Liver (tissue), 9 donors: ENCODE measurements around the gene MIXL1. TPM values are rescaled to one million over a fixed set of nuclear protein-coding genes. Genes with fewer than 3 reads are reported as not detected.

Experiments
- DNase-seq: peaks from one replicate; pipeline ENCODE4 v3.0.0-alpha.2; 2017; ENCODE audit warnings: low spot score
- H3K27ac ChIP-seq, 2 donors: one replicate each; pipeline ENCODE4 v1.7.0; 2013; ENCODE audit warnings: inconsistent platforms in 2 of 2, low read length in 2 of 2, control low read depth in 1 of 2, low read depth in 1 of 2, mild to moderate bottlenecking in 1 of 2
- H3K27me3 ChIP-seq, 4 donors: one replicate each; pipeline versions ENCODE4 v1.6.1 to v1.7.0; 2013; ENCODE audit warnings: low read length in 3 of 4, inconsistent platforms in 1 of 4, mild to moderate bottlenecking in 1 of 4, moderate library complexity in 1 of 4; ENCODE audit not compliant: control insufficient read depth in 4 of 4, insufficient read depth in 4 of 4
- H3K36me3 ChIP-seq, 4 donors: one replicate each; pipeline versions ENCODE4 v1.6.1 to v1.7.0; 2013; ENCODE audit warnings: low read length in 3 of 4, mild to moderate bottlenecking in 3 of 4, low read depth in 1 of 4, moderate library complexity in 1 of 4; ENCODE audit not compliant: control insufficient read depth in 4 of 4, insufficient read depth in 3 of 4
- H3K4me1 ChIP-seq, 4 donors: one replicate each; pipeline versions ENCODE4 v1.6.1 to v1.7.0; 2013; ENCODE audit warnings: low read length in 3 of 4, mild to moderate bottlenecking in 3 of 4, moderate library complexity in 1 of 4; ENCODE audit not compliant: control insufficient read depth in 4 of 4, insufficient read depth in 4 of 4
- H3K4me3 ChIP-seq, 3 donors: one replicate each; pipeline versions ENCODE4 v1.6.1 to v1.7.0; 2013; ENCODE audit warnings: low read length in 3 of 3, control low read depth in 1 of 3, low read depth in 1 of 3, mild to moderate bottlenecking in 1 of 3
- H3K9ac ChIP-seq, 2 donors: one replicate each; pipeline ENCODE4 v1.7.0; 2013; ENCODE audit warnings: low read length in 2 of 2, mild to moderate bottlenecking in 2 of 2, moderate library complexity in 2 of 2, control low read depth in 1 of 2, low read depth in 1 of 2
- H3K9me3 ChIP-seq, 4 donors: one replicate each; pipeline versions ENCODE4 v1.6.1 to v1.7.0; 2013; ENCODE audit warnings: low read length in 3 of 4; ENCODE audit not compliant: control insufficient read depth in 4 of 4
- EGR1 ChIP-seq, 2 donors: IDR thresholded peaks; 2 replicates each; pipeline ENCODE4 v1.6.1; 2016 to 2018; ENCODE audit warnings: antibody characterized with exemption in 2 of 2, low read depth in 2 of 2
- FOXA1 ChIP-seq: IDR thresholded peaks from 2 replicates; pipeline ENCODE4 v1.6.1; 2016; ENCODE audit warnings: antibody characterized with exemption
- FOXA2 ChIP-seq: IDR thresholded peaks from 2 replicates; pipeline ENCODE4 v1.6.1; 2016; ENCODE audit warnings: antibody characterized with exemption
- GABPA ChIP-seq, 2 donors: IDR thresholded peaks in 1 of 2; conservative IDR thresholded peaks in 1 of 2; 2 replicates each; pipeline ENCODE4 v1.6.1; 2016; ENCODE audit warnings: antibody characterized with exemption in 2 of 2, mild to moderate bottlenecking in 1 of 2, moderate library complexity in 1 of 2
- HNF4A ChIP-seq, 2 donors: conservative IDR thresholded peaks; 2 replicates each; pipeline ENCODE4 v1.6.1; 2016; ENCODE audit warnings: antibody characterized with exemption in 2 of 2, mild to moderate bottlenecking in 2 of 2
- HNF4G ChIP-seq: IDR thresholded peaks from 2 replicates; pipeline ENCODE4 v1.6.1; 2016; ENCODE audit warnings: antibody characterized with exemption
- JUND ChIP-seq, 2 donors: IDR thresholded peaks; 2 replicates each; pipeline ENCODE4 v1.6.1; 2016; ENCODE audit warnings: antibody characterized with exemption in 2 of 2
- NR2F2 ChIP-seq: IDR thresholded peaks from 2 replicates; pipeline ENCODE4 v1.6.1; 2016; ENCODE audit warnings: antibody characterized with exemption
- RAD21 ChIP-seq, 2 donors: IDR thresholded peaks; 2 replicates each; pipeline ENCODE4 v1.6.1; 2016; ENCODE audit warnings: antibody characterized with exemption in 2 of 2, mild to moderate bottlenecking in 2 of 2
- RXRA ChIP-seq, 2 donors: IDR thresholded peaks; 2 replicates each; pipeline ENCODE4 v1.6.1; 2017 to 2018; ENCODE audit warnings: antibody characterized with exemption in 2 of 2, mild to moderate bottlenecking in 1 of 2
- SP1 ChIP-seq: IDR thresholded peaks from 2 replicates; pipeline ENCODE4 v1.6.1; 2018; ENCODE audit warnings: antibody characterized with exemption, mild to moderate bottlenecking
- TAF1 ChIP-seq: conservative IDR thresholded peaks from 2 replicates; pipeline ENCODE4 v1.6.1; 2016; ENCODE audit warnings: antibody characterized with exemption, mild to moderate bottlenecking
- YY1 ChIP-seq: IDR thresholded peaks from 2 replicates; pipeline ENCODE4 v1.6.1; 2016; ENCODE audit warnings: antibody characterized with exemption, mild to moderate bottlenecking
- WGBS: extraction: QIAGEN DNeasy Blood & Tissue Kit; methylation state at CpG from one replicate; pipeline ENCODE4 v1.1.7; 2013; 5-methylcytosine and 5-hydroxymethylcytosine counted together
- polyA plus RNA-seq, 2 donors: library from polyadenylated mRNA; stranded (reverse) in 1 of 2; unstranded in 1 of 2; fragments of 200-250 nt in 1 of 2; fragments of >200 nt in 1 of 2; fragmentation: Nextera tagmentation in 1 of 2; extraction: Ambion mirVana in 1 of 2; gene quantifications; one replicate each; pipeline versions ENCODE4 v1.2.1 to v1.2.3, GENCODE V29; 2013 to 2015
- total RNA-seq, 2 donors: library from RNA; depleted of rRNA; stranded (reverse); fragments of >200 nt; gene quantifications; one replicate each; pipeline ENCODE4 v1.2.3, GENCODE V29; 2014
- TF ChIP-seq, protein P1 (sequence below): IDR thresholded peaks from 2 replicates; pipeline ENCODE4 v1.6.1; 2016; ENCODE audit warnings: antibody characterized with exemption
- TF ChIP-seq, protein P2 (sequence below): IDR thresholded peaks from 2 replicates; pipeline ENCODE4 v1.6.1; 2016; ENCODE audit warnings: antibody characterized with exemption, mild to moderate bottlenecking
- TF ChIP-seq, protein P3 (sequence below): IDR thresholded peaks from 2 replicates; pipeline ENCODE4 v1.6.1; 2016; ENCODE audit warnings: antibody characterized with exemption
- TF ChIP-seq, protein P4 (sequence below): fragments of 150-350 bp; IDR thresholded peaks from 2 replicates; pipeline ENCODE4 v1.5.1; 2017; ENCODE audit warnings: improper control_type of control experiment, low read depth, low read length; ENCODE audit not compliant: missing input control
- TF ChIP-seq, protein P5 (sequence below): IDR thresholded peaks from 2 replicates; pipeline ENCODE4 v1.6.1; 2016; ENCODE audit warnings: antibody characterized with exemption
- donor health status: healthy.
- donor health status: healthy.
- donor health status: healthy.
- donor health status: healthy.
- donor health status: healthy.

MIXL1 gene
- total and polyA plus RNA-seq, 4 donors: 0.05 TPM; not detected in 3

GRCh38 chr1:226226601-226227000 lies 3.1 kb downstream of the MIXL1 start:
- Histone ChIP-seq H3K9me3 (no peaks in the 10 kb centered on the region), H3K36me3 (no peaks in the 10 kb centered on the region), H3K27ac (no peak overlapping the region), H3K27me3 (peaks cover 0 to 7% (median 0%) of the 10 kb centered on the region in 4 donors), H3K9ac (no peak overlapping the region), H3K4me1 (peaks cover 0 to 8% (median 3%) of the 10 kb centered on the region in 4 donors), H3K4me3 (no peak overlapping the region)
- DNase-seq: no peak
- TF ChIP-seq HNF4A (conservative IDR thresholded peaks at IDR 0.05) (no peak), JUND (IDR thresholded peaks at IDR 0.05) (no peak), EGR1 (IDR thresholded peaks at IDR 0.05; ENCODE audit: low read depth in 2 of 2) (no peak), NR2F2 (no peak), RAD21 (IDR thresholded peaks at IDR 0.05) (no peak), GABPA (IDR thresholded peaks at IDR 0.05 in 1 of 2, conservative IDR thresholded peaks at IDR 0.05 in 1 of 2) (no peak), FOXA2 (no peak), HNF4G (no peak), SP1 (no peak), RXRA (IDR thresholded peaks at IDR 0.05) (no peak), FOXA1 (no peak)
- TF ChIP-seq, protein P1, sequence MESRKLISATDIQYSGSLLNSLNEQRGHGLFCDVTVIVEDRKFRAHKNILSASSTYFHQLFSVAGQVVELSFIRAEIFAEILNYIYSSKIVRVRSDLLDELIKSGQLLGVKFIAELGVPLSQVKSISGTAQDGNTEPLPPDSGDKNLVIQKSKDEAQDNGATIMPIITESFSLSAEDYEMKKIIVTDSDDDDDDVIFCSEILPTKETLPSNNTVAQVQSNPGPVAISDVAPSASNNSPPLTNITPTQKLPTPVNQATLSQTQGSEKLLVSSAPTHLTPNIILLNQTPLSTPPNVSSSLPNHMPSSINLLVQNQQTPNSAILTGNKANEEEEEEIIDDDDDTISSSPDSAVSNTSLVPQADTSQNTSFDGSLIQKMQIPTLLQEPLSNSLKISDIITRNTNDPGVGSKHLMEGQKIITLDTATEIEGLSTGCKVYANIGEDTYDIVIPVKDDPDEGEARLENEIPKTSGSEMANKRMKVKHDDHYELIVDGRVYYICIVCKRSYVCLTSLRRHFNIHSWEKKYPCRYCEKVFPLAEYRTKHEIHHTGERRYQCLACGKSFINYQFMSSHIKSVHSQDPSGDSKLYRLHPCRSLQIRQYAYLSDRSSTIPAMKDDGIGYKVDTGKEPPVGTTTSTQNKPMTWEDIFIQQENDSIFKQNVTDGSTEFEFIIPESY: no peak
- TF ChIP-seq, protein P2, sequence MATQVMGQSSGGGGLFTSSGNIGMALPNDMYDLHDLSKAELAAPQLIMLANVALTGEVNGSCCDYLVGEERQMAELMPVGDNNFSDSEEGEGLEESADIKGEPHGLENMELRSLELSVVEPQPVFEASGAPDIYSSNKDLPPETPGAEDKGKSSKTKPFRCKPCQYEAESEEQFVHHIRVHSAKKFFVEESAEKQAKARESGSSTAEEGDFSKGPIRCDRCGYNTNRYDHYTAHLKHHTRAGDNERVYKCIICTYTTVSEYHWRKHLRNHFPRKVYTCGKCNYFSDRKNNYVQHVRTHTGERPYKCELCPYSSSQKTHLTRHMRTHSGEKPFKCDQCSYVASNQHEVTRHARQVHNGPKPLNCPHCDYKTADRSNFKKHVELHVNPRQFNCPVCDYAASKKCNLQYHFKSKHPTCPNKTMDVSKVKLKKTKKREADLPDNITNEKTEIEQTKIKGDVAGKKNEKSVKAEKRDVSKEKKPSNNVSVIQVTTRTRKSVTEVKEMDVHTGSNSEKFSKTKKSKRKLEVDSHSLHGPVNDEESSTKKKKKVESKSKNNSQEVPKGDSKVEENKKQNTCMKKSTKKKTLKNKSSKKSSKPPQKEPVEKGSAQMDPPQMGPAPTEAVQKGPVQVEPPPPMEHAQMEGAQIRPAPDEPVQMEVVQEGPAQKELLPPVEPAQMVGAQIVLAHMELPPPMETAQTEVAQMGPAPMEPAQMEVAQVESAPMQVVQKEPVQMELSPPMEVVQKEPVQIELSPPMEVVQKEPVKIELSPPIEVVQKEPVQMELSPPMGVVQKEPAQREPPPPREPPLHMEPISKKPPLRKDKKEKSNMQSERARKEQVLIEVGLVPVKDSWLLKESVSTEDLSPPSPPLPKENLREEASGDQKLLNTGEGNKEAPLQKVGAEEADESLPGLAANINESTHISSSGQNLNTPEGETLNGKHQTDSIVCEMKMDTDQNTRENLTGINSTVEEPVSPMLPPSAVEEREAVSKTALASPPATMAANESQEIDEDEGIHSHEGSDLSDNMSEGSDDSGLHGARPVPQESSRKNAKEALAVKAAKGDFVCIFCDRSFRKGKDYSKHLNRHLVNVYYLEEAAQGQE: no peak
- TF ChIP-seq, protein P3, sequence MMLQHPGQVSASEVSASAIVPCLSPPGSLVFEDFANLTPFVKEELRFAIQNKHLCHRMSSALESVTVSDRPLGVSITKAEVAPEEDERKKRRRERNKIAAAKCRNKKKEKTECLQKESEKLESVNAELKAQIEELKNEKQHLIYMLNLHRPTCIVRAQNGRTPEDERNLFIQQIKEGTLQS: no peak
- TF ChIP-seq, protein P4, sequence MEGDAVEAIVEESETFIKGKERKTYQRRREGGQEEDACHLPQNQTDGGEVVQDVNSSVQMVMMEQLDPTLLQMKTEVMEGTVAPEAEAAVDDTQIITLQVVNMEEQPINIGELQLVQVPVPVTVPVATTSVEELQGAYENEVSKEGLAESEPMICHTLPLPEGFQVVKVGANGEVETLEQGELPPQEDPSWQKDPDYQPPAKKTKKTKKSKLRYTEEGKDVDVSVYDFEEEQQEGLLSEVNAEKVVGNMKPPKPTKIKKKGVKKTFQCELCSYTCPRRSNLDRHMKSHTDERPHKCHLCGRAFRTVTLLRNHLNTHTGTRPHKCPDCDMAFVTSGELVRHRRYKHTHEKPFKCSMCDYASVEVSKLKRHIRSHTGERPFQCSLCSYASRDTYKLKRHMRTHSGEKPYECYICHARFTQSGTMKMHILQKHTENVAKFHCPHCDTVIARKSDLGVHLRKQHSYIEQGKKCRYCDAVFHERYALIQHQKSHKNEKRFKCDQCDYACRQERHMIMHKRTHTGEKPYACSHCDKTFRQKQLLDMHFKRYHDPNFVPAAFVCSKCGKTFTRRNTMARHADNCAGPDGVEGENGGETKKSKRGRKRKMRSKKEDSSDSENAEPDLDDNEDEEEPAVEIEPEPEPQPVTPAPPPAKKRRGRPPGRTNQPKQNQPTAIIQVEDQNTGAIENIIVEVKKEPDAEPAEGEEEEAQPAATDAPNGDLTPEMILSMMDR: no peak
- TF ChIP-seq, protein P5, sequence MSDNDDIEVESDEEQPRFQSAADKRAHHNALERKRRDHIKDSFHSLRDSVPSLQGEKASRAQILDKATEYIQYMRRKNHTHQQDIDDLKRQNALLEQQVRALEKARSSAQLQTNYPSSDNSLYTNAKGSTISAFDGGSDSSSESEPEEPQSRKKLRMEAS: no peak
- 96% methylated on average over 3 of the region's 3 CpGs for WGBS

DNA sequence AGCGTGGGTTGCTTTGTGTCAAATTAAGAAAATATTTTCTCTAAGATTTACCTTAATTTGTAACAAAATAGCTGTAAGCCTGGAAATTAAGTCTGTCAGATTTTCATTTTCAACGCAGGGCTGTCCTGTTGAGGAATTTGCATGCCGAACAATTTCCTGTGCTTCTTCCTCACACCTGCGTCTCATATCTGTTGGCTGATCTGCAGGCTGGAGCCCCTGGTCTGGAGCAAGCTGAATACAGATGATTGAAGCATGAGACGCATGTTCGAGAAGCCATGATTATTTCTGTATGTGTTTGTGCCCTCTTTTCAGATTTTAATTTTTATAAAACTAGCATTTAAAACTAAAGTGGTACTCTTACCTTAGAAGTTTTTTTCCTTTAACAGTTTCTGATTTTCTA lies 9.8 kb downstream of the MIXL1 start:
- WGBS: 92% methylated on average over 6 of the region's 6 CpGs
- Histone ChIP-seq H3K9ac (no peak overlapping the region), H3K36me3 (peaks cover 0 to 1% (median 0%) of the 10 kb centered on the region in 4 donors), H3K27ac (no peak overlapping the region), H3K4me3 (no peak overlapping the region), H3K27me3 (no peaks in the 10 kb centered on the region), H3K4me1 (no peaks in the 10 kb centered on the region), H3K9me3 (no peaks in the 10 kb centered on the region)
- DNase-seq: no peak
- TF ChIP-seq, protein P4: no peak
- no peak for TF ChIP-seq YY1
- TF ChIP-seq TAF1: no peak
- TF ChIP-seq, protein P3: no peak
- no peak for TF ChIP-seq GABPA (IDR thresholded peaks at IDR 0.05 in 1 of 2, conservative IDR thresholded peaks at IDR 0.05 in 1 of 2)
- no peak for TF ChIP-seq FOXA1
- no peak for TF ChIP-seq NR2F2
- TF ChIP-seq, protein P1: no peak
- no peak for TF ChIP-seq EGR1 (IDR thresholded peaks at IDR 0.05; ENCODE audit: low read depth in 2 of 2)
